ENCODE measurements around the gene MADCAM1.

The MADCAM1 gene

GRCh38 chr19:474126-475078, 21.9 kb upstream of the MADCAM1 start:
- no peak overlapping the region for H3K27ac ChIP-seq (ENCODE audit: low read length, poor library complexity, severe bottlenecking)
- peaks cover 0 to 26% of the 10 kb centered on the region in 2 experiments for H3K27me3 ChIP-seq (ENCODE audit: control insufficient read depth in 1 of 2, insufficient read depth in 1 of 2, low read length in 2 of 2)
- no peak overlapping the region for H3K4ac ChIP-seq (ENCODE audit: low read depth in 1 of 2, low read length in 2 of 2)
- H3K18ac ChIP-seq (ENCODE audit: low read depth in 1 of 2, low read length in 2 of 2): no peak overlapping the region
- peak overlapping the region in 1 of 2 experiments; percentile 19 for H3K14ac ChIP-seq (ENCODE audit: low read length in 2 of 2)
- no peaks in the 10 kb centered on the region for H3K36me3 ChIP-seq (ENCODE audit: control insufficient read depth in 1 of 2, insufficient read depth in 2 of 2, low read depth in 1 of 2, low read length in 2 of 2)
- H4K91ac ChIP-seq (ENCODE audit: low read length): peak overlapping the region; percentile 14
- no peak overlapping the region for H3K23ac ChIP-seq (ENCODE audit: low read length in 2 of 2)
- H2AFZ ChIP-seq (ENCODE audit: low read depth, low read length): no peak overlapping the region
- no peak overlapping the region for H3K4me3 ChIP-seq (ENCODE audit: insufficient read depth in 1 of 2, low read depth in 1 of 2, low read length in 2 of 2)
- no peaks in the 10 kb centered on the region for H3K9me3 ChIP-seq (ENCODE audit: control insufficient read depth, low read length)
- no peak overlapping the region for H4K8ac ChIP-seq (ENCODE audit: low read length)
- no peak overlapping the region for H2BK5ac ChIP-seq (ENCODE audit: low read depth, low read length, poor library complexity, severe bottlenecking)
- H3K9ac ChIP-seq (ENCODE audit: low read length): no peak overlapping the region
- no peak overlapping the region for H2AK5ac ChIP-seq (ENCODE audit: low read length, severe bottlenecking)
- WGBS: 86% methylated on average over 57 of the region's 57 CpGs
- no peak overlapping the region for H3K4me2 ChIP-seq (ENCODE audit: low read length, poor library complexity, severe bottlenecking)
- no peak overlapping the region for H2BK12ac ChIP-seq (ENCODE audit: low read length in 2 of 2)
- no peak for DNase-seq
- H2BK15ac ChIP-seq (ENCODE audit: low read depth, poor library complexity, severe bottlenecking): no peak overlapping the region
- H2BK120ac ChIP-seq (ENCODE audit: low read depth, low read length): no peak overlapping the region
- peaks cover 6% of the 10 kb centered on the region for H3K4me1 ChIP-seq (ENCODE audit: control insufficient read depth, insufficient read depth, low read depth, low read length)
- H3K79me1 ChIP-seq (replicated peaks; ENCODE audit: low read length, poor library complexity, severe bottlenecking): no peaks in the 10 kb centered on the region

- Histone ChIP-seq H2AFZ (ENCODE audit: low read depth, low read length) (no peak overlapping the region), H4K8ac (ENCODE audit: low read length) (no peak overlapping the region), H3K4me1 (ENCODE audit: control insufficient read depth, insufficient read depth, low read depth, low read length) (peaks cover 11% of the 10 kb centered on the region), H3K4me2 (ENCODE audit: low read length, poor library complexity, severe bottlenecking) (no peak overlapping the region), H3K4ac (ENCODE audit: low read depth in 1 of 2, low read length in 2 of 2) (no peak overlapping the region), H3K14ac (ENCODE audit: low read length in 2 of 2) (no peak overlapping the region), H3K79me1 (replicated peaks; ENCODE audit: low read length, poor library complexity, severe bottlenecking) (no peaks in the 10 kb centered on the region), H2BK120ac (ENCODE audit: low read depth, low read length) (no peak overlapping the region), H3K9me3 (ENCODE audit: control insufficient read depth, low read length) (no peaks in the 10 kb centered on the region), H3K27me3 (ENCODE audit: control insufficient read depth in 1 of 2, insufficient read depth in 1 of 2, low read length in 2 of 2) (peaks cover 0 to 26% of the 10 kb centered on the region in 2 experiments), H3K18ac (ENCODE audit: low read depth in 1 of 2, low read length in 2 of 2) (no peak overlapping the region), H2AK5ac (ENCODE audit: low read length, severe bottlenecking) (no peak overlapping the region), H3K23ac (ENCODE audit: low read length in 2 of 2) (no peak overlapping the region), H2BK5ac (ENCODE audit: low read depth, low read length, poor library complexity, severe bottlenecking) (no peak overlapping the region), H3K4me3 (ENCODE audit: insufficient read depth in 1 of 2, low read depth in 1 of 2, low read length in 2 of 2) (no peak overlapping the region), H2BK12ac (ENCODE audit: low read length in 2 of 2) (peak overlapping the region in 1 of 2 experiments; percentile 42), H3K9ac (ENCODE audit: low read length) (no peak overlapping the region), H2BK15ac (ENCODE audit: low read depth, poor library complexity, severe bottlenecking) (no peak overlapping the region), H3K36me3 (ENCODE audit: control insufficient read depth in 1 of 2, insufficient read depth in 2 of 2, low read depth in 1 of 2, low read length in 2 of 2) (no peaks in the 10 kb centered on the region), H3K27ac (ENCODE audit: low read length, poor library complexity, severe bottlenecking) (no peak overlapping the region), H4K91ac (ENCODE audit: low read length) (peak overlapping the region; percentile 40)
- DNase-seq: no peak
- 85% methylated on average over 13 of the region's 13 CpGs for WGBS
Measured at GRCh38 chr19:475360-475759, 20.9 kb upstream of the MADCAM1 start.

- no peak overlapping the region for H2BK5ac ChIP-seq (ENCODE audit: low read depth, low read length, poor library complexity, severe bottlenecking)
- WGBS: 90% methylated on average over 26 of the region's 26 CpGs
- H3K14ac ChIP-seq (ENCODE audit: low read length in 2 of 2): no peak overlapping the region
- H3K4ac ChIP-seq (ENCODE audit: low read depth in 1 of 2, low read length in 2 of 2): no peak overlapping the region
- H3K9ac ChIP-seq (ENCODE audit: low read length): no peak overlapping the region
- H3K4me2 ChIP-seq (ENCODE audit: low read length, poor library complexity, severe bottlenecking): no peak overlapping the region
- H4K8ac ChIP-seq (ENCODE audit: low read length): no peak overlapping the region
- DNase-seq: no peak
- no peak overlapping the region for H2BK120ac ChIP-seq (ENCODE audit: low read depth, low read length)
- no peak overlapping the region for H3K23ac ChIP-seq (ENCODE audit: low read length in 2 of 2)
- H3K79me1 ChIP-seq (replicated peaks; ENCODE audit: low read length, poor library complexity, severe bottlenecking): no peaks in the 10 kb centered on the region
- H2AK5ac ChIP-seq (ENCODE audit: low read length, severe bottlenecking): no peak overlapping the region
- peaks cover 2 to 26% of the 10 kb centered on the region in 2 experiments for H3K27me3 ChIP-seq (ENCODE audit: control insufficient read depth in 1 of 2, insufficient read depth in 1 of 2, low read length in 2 of 2)
- H3K4me3 ChIP-seq (ENCODE audit: insufficient read depth in 1 of 2, low read depth in 1 of 2, low read length in 2 of 2): no peak overlapping the region
- H3K27ac ChIP-seq (ENCODE audit: low read length, poor library complexity, severe bottlenecking): no peak overlapping the region
- peaks cover 12% of the 10 kb centered on the region for H3K4me1 ChIP-seq (ENCODE audit: control insufficient read depth, insufficient read depth, low read depth, low read length)
- no peak overlapping the region for H2BK12ac ChIP-seq (ENCODE audit: low read length in 2 of 2)
- H2BK15ac ChIP-seq (ENCODE audit: low read depth, poor library complexity, severe bottlenecking): no peak overlapping the region
- H3K9me3 ChIP-seq (ENCODE audit: control insufficient read depth, low read length): no peaks in the 10 kb centered on the region
- H2AFZ ChIP-seq (ENCODE audit: low read depth, low read length): no peak overlapping the region
- no peak overlapping the region for H3K18ac ChIP-seq (ENCODE audit: low read depth in 1 of 2, low read length in 2 of 2)
- H4K91ac ChIP-seq (ENCODE audit: low read length): no peak overlapping the region
- H3K36me3 ChIP-seq (ENCODE audit: control insufficient read depth in 1 of 2, insufficient read depth in 2 of 2, low read depth in 1 of 2, low read length in 2 of 2): no peaks in the 10 kb centered on the region
Measured at GRCh38 chr19:478236-478903, 17.9 kb upstream of the MADCAM1 start.

- no peak overlapping the region for H4K8ac ChIP-seq (ENCODE audit: low read length)
- H2AK5ac ChIP-seq (ENCODE audit: low read length, severe bottlenecking): no peak overlapping the region
- H2BK5ac ChIP-seq (ENCODE audit: low read depth, low read length, poor library complexity, severe bottlenecking): no peak overlapping the region
- no peak overlapping the region for H2BK12ac ChIP-seq (ENCODE audit: low read length in 2 of 2)
- H3K79me1 ChIP-seq (replicated peaks; ENCODE audit: low read length, poor library complexity, severe bottlenecking): no peaks in the 10 kb centered on the region
- H3K18ac ChIP-seq (ENCODE audit: low read depth in 1 of 2, low read length in 2 of 2): no peak overlapping the region
- peaks cover 13% of the 10 kb centered on the region for H3K4me1 ChIP-seq (ENCODE audit: control insufficient read depth, insufficient read depth, low read depth, low read length)
- no peak overlapping the region for H3K14ac ChIP-seq (ENCODE audit: low read length in 2 of 2)
- H3K23ac ChIP-seq (ENCODE audit: low read length in 2 of 2): no peak overlapping the region
- peaks cover 3 to 26% of the 10 kb centered on the region in 2 experiments for H3K27me3 ChIP-seq (ENCODE audit: control insufficient read depth in 1 of 2, insufficient read depth in 1 of 2, low read length in 2 of 2)
- no peak overlapping the region for H3K27ac ChIP-seq (ENCODE audit: low read length, poor library complexity, severe bottlenecking)
- no peak overlapping the region for H3K9ac ChIP-seq (ENCODE audit: low read length)
- H3K4me2 ChIP-seq (ENCODE audit: low read length, poor library complexity, severe bottlenecking): no peak overlapping the region
- DNase-seq: no peak
- H3K4me3 ChIP-seq (ENCODE audit: insufficient read depth in 1 of 2, low read depth in 1 of 2, low read length in 2 of 2): no peak overlapping the region
- H2BK120ac ChIP-seq (ENCODE audit: low read depth, low read length): no peak overlapping the region
- H2BK15ac ChIP-seq (ENCODE audit: low read depth, poor library complexity, severe bottlenecking): no peak overlapping the region
- no peak overlapping the region for H3K4ac ChIP-seq (ENCODE audit: low read depth in 1 of 2, low read length in 2 of 2)
- 91% methylated on average over 14 of the region's 14 CpGs for WGBS
- H3K36me3 ChIP-seq (ENCODE audit: control insufficient read depth in 1 of 2, insufficient read depth in 2 of 2, low read depth in 1 of 2, low read length in 2 of 2): no peaks in the 10 kb centered on the region
- no peak overlapping the region for H4K91ac ChIP-seq (ENCODE audit: low read length)
- no peak overlapping the region for H2AFZ ChIP-seq (ENCODE audit: low read depth, low read length)
- H3K9me3 ChIP-seq (ENCODE audit: control insufficient read depth, low read length): no peaks in the 10 kb centered on the region
Measured at GRCh38 chr19:478976-479375, 17.3 kb upstream of the MADCAM1 start.
